Adrenal gland (tissue), 12 donors: ENCODE measurements around the gene CHPT1. TPM values are rescaled to one million over a fixed set of nuclear protein-coding genes. Genes with fewer than 3 reads are reported as not detected.
"Not testable (repeated sequence)": the region's sequence is repeated elsewhere in the genome, so short reads cannot be mapped to it uniquely, and the experiment has no call there.

Experiments used
- DNase-seq, 7 donors: peaks; one replicate each; pipeline ENCODE4 v3.0.0-alpha.2; 2019 to 2020
- H3K27ac ChIP-seq, 5 donors: fragments of 200-600 bp; sonication (generic) in 4 of 5; 1 replicate in 3 of 5; 2 replicates in 2 of 5; pipeline versions ENCODE4 v1.5.1 to v1.8.0; 2016 to 2020; ENCODE audit warnings: mild to moderate bottlenecking in 1 of 5
- H3K27me3 ChIP-seq: fragments of 200-600 bp; 2 replicates; pipeline ENCODE4 v1.8.0; 2021
- H3K36me3 ChIP-seq, 2 donors: fragments of 200-600 bp; replicated peaks in 1 of 2; 1 replicate in 1 of 2; 2 replicates in 1 of 2; pipeline versions ENCODE4 v1.5.1 to v1.8.0; 2018 to 2022
- H3K4me1 ChIP-seq, 2 donors: fragments of 200-600 bp; replicated peaks in 1 of 2; 1 replicate in 1 of 2; 2 replicates in 1 of 2; pipeline versions ENCODE4 v1.5.1 to v1.8.0; 2018 to 2021
- H3K4me3 ChIP-seq, 4 donors: fragments of 200-600 bp; sonication (generic) in 3 of 4; one replicate each; pipeline ENCODE4 v1.5.1; 2016 to 2018
- H3K9me3 ChIP-seq, 3 donors: fragments of 200-600 bp; sonication (generic) in 1 of 3; replicated peaks in 1 of 3; 1 replicate in 2 of 3; 2 replicates in 1 of 3; pipeline versions ENCODE4 v1.5.1 to v1.8.0; 2016 to 2021
- POLR2A ChIP-seq, 2 donors: fragments of 450-650 bp; IDR thresholded peaks; one replicate each; pipeline ENCODE4 v1.6.1; 2017; ENCODE audit warnings: antibody characterized with exemption in 2 of 2, mild to moderate bottlenecking in 2 of 2, moderate library complexity in 1 of 2
- WGBS, 4 donors: extraction: QIAGEN DNeasy Blood & Tissue Kit in 2 of 4; methylation state at CpG; one replicate each; pipeline versions ENCODE4 v1.1.5 to v1.1.7; 2013 to 2017; 5-methylcytosine and 5-hydroxymethylcytosine counted together
- intact Hi-C, 2 donors: fragments of 100-400 bp; cut with DNase I; formaldehyde crosslinking; loops; one replicate each; pipeline versions ENCODE4 v1.14.1 to v1.15.0; 2022 to 2023
- polyA plus RNA-seq, 3 donors: library from polyadenylated mRNA; stranded (reverse); fragments of 200-250 nt in 2 of 3; fragments of 350-450 nt in 1 of 3; fragmentation: Illumina TruSeq in 1 of 3; extraction: RNeasy Lipid Tissue Mini Kit (QIAGEN cat#74804) in 1 of 3; gene quantifications; one replicate each; pipeline ENCODE4 v1.2.3, GENCODE V29; 2013 to 2014
- total RNA-seq, 9 donors: library from RNA; depleted of rRNA in 4 of 9; stranded (reverse); fragments of >200 nt in 4 of 9; fragments of 120-200 nt in 1 of 9; fragmentation: NEBNext Ultra II Directional in 1 of 9; extraction: Animal tissue kit (Norgen Biotek cat#: 25700) in 1 of 9; gene quantifications; one replicate each; pipeline versions ENCODE4 v1.1.0 to v1.2.4, GENCODE V29; 2013 to 2023
- TF ChIP-seq, protein P1 (sequence below), 6 experiments: fragments of 450-650 bp in 4 of 6; fragments of 200-600 bp in 2 of 6; sonication (generic) in 1 of 6; IDR thresholded peaks; 1 replicate in 5 of 6; 2 replicates in 1 of 6; pipeline versions ENCODE4 v1.5.1 to v1.8.0; 2016 to 2021; ENCODE audit warnings: antibody characterized with exemption in 6 of 6, mild to moderate bottlenecking in 2 of 6, moderate library complexity in 1 of 6
- donor health status: healthy with polysubstance abuse.
- donor health status: Bipolar disorder and iron deficiency.
- donor health status: DM: yes; HTN: yes; CAD: no.
- donor health status: DM: no; HTN: no; CAD: no.
- donor health status: DM: no; HTN: no; CAD: no.
- donor health status: DM: yes; HTN: yes; CAD: no.

Gene CHPT1
- total and polyA plus RNA-seq, 12 donors = 20.4 to 190 (median 90.6) TPM

GRCh38 chr12:101655393-101655792, 42.0 kb upstream of the CHPT1 start:
- H3K27ac ChIP-seq = no peak overlapping the region
- WGBS, 4 donors = 46 to 77% (median 67%) methylated on average over 2 of the region's 2 CpGs
- H3K4me1 ChIP-seq = no peaks in the 10 kb centered on the region
- peaks cover 3% of the 10 kb centered on the region for H3K27me3 ChIP-seq
- H3K9me3 ChIP-seq = no peaks in the 10 kb centered on the region
- no peak for TF ChIP-seq POLR2A (IDR thresholded peaks at IDR 0.05)
- TF ChIP-seq, protein P1, sequence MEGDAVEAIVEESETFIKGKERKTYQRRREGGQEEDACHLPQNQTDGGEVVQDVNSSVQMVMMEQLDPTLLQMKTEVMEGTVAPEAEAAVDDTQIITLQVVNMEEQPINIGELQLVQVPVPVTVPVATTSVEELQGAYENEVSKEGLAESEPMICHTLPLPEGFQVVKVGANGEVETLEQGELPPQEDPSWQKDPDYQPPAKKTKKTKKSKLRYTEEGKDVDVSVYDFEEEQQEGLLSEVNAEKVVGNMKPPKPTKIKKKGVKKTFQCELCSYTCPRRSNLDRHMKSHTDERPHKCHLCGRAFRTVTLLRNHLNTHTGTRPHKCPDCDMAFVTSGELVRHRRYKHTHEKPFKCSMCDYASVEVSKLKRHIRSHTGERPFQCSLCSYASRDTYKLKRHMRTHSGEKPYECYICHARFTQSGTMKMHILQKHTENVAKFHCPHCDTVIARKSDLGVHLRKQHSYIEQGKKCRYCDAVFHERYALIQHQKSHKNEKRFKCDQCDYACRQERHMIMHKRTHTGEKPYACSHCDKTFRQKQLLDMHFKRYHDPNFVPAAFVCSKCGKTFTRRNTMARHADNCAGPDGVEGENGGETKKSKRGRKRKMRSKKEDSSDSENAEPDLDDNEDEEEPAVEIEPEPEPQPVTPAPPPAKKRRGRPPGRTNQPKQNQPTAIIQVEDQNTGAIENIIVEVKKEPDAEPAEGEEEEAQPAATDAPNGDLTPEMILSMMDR (IDR thresholded peaks at IDR 0.05) = no peak
- H3K4me3 ChIP-seq = no peak overlapping the region
- no peak for DNase-seq
- intact Hi-C loops = no loop called here
- H3K36me3 ChIP-seq = no peaks in the 10 kb centered on the region

- intact Hi-C loops, H3K4me3 ChIP-seq, H3K4me1 ChIP-seq, H3K9me3 ChIP-seq, H3K27me3 ChIP-seq, DNase-seq, H3K27ac ChIP-seq, H3K36me3 ChIP-seq: not testable (repeated sequence)
- WGBS, 4 donors = 73 to 88% (median 86%) methylated on average over 2 of the region's 2 CpGs
Observed at GRCh38 chr12:101660662-101661061, 36.8 kb upstream of the CHPT1 start.

DNA sequence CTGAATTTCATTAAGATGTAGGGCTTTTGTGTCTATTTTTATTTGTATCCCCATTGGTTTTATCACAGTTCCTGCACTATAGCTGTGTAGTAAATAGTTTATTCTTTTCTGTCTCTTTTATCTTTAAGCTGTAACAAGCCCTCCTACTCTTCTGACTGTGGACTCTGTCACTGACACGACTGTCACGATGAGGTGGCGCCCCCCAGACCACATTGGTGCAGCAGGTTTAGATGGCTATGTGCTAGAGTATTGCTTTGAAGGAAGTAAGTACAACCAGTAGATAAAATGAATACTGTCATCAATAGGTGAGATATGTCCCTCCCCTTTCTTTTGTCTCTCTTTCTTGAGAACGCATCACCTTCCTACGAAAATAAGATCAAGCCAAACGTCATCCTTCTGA, 34.1 kb upstream of the CHPT1 start:
- H3K36me3 ChIP-seq = no peaks in the 10 kb centered on the region
- H3K27ac ChIP-seq = no peak overlapping the region
- no peaks in the 10 kb centered on the region for H3K4me1 ChIP-seq
- intact Hi-C loops = no loop called here
- peaks cover 4% of the 10 kb centered on the region for H3K27me3 ChIP-seq
- DNase-seq = no peak
- 85 to 91% (median 85%) methylated on average over 6 of the region's 6 CpGs for WGBS, 4 donors
- no peak for TF ChIP-seq POLR2A (IDR thresholded peaks at IDR 0.05)
- TF ChIP-seq, protein P1 (IDR thresholded peaks at IDR 0.05) = no peak
- H3K4me3 ChIP-seq = no peak overlapping the region
- no peaks in the 10 kb centered on the region for H3K9me3 ChIP-seq

GRCh38 chr12:101664992-101665391, 32.4 kb upstream of the CHPT1 start:
- Histone ChIP-seq H3K4me3 (no peak overlapping the region), H3K27me3 (peaks cover 4% of the 10 kb centered on the region), H3K9me3 (no peaks in the 10 kb centered on the region), H3K36me3 (no peaks in the 10 kb centered on the region), H3K27ac (no peak overlapping the region), H3K4me1 (no peaks in the 10 kb centered on the region)
- WGBS, 4 donors = 70 to 77% (median 76%) methylated on average over 7 of the region's 7 CpGs
- intact Hi-C loops = no loop called here
- DNase-seq = no peak
- TF ChIP-seq, protein P1 (IDR thresholded peaks at IDR 0.05) = no peak

- Histone ChIP-seq H3K36me3 (no peaks in the 10 kb centered on the region), H3K27ac (no peak overlapping the region), H3K27me3 (peaks cover 4% of the 10 kb centered on the region), H3K9me3 (no peaks in the 10 kb centered on the region), H3K4me1 (no peaks in the 10 kb centered on the region), H3K4me3 (no peak overlapping the region)
- WGBS, 4 donors = 70 to 87% (median 80%) methylated on average over 7 of the region's 7 CpGs
- no peak for DNase-seq
- no peak for TF ChIP-seq POLR2A (IDR thresholded peaks at IDR 0.05)
- TF ChIP-seq, protein P1 (IDR thresholded peaks at IDR 0.05) = no peak
- intact Hi-C loops = no loop called here
Observed at GRCh38 chr12:101666052-101666728, 31.2 kb upstream of the CHPT1 start.
